Panc1 (cell line): ENCODE data around the gene FOSL2. TPM values are rescaled to one million over a fixed set of nuclear protein-coding genes. Genes with fewer than 3 reads are reported as not detected.

Experiments used
- ATAC-seq: fragments of 200-7000 bp; cut with Tn5 transposase; 2 replicates; pipeline ENCODE4 v1.9.1; 2020; ENCODE audit warnings: mild to moderate bottlenecking, moderate library complexity
- BruUV-seq: library from RNA; stranded (reverse); fragments of 400-500 nt; replicated peaks from 2 replicates; lab custom pipeline; 2021; lab: Mats Ljungman, UMichigan
- CTCF ChIA-PET: fragments of 300-600 bp; sonication (Branson Sonifier 250); formaldehyde crosslinking; loops from one replicate; lab custom pipeline; 2022; ENCODE audit warnings: antibody characterized with exemption; lab: Charles Lee
- POLR2A ChIA-PET: fragments of 300-600 bp; sonication (Branson Sonifier 250); formaldehyde crosslinking; loops from one replicate; lab custom pipeline; 2022; ENCODE audit warnings: antibody characterized with exemption; lab: Charles Lee
- DNase-seq: peaks from one replicate; pipeline ENCODE4 v3.0.0-alpha.2; 2010; ENCODE audit warnings: low read depth, low spot score
- H3K27ac ChIP-seq: 2 replicates; pipeline ENCODE4 v1.5.1; 2011; ENCODE audit warnings: mild to moderate bottlenecking, low read length, inconsistent platforms
- H3K27me3 ChIP-seq: fragments of 200-500 bp; sonication (Bioruptor generic); 2 replicates; pipeline ENCODE4 v1.6.0; 2014; ENCODE audit warnings: low read length, inconsistent platforms; ENCODE audit not compliant: control insufficient read depth, insufficient read depth
- H3K36me3 ChIP-seq: fragments of 200-500 bp; sonication (Bioruptor generic); 2 replicates; pipeline ENCODE4 v1.5.1; 2014; ENCODE audit warnings: inconsistent platforms, mild to moderate bottlenecking, low read length, moderate library complexity; ENCODE audit not compliant: control insufficient read depth, insufficient read depth
- H3K4me1 ChIP-seq: 2 replicates; pipeline ENCODE4 v1.5.1; 2011; ENCODE audit warnings: inconsistent platforms, mild to moderate bottlenecking, low read length, moderate library complexity; ENCODE audit not compliant: control insufficient read depth, insufficient read depth
- H3K4me3 ChIP-seq, 2 experiments: 2 replicates each; pipeline ENCODE4 v1.5.1; 2011 to 2012; ENCODE audit warnings: low read depth in 2 of 2, low read length in 2 of 2, mild to moderate bottlenecking in 2 of 2, inconsistent platforms in 1 of 2, moderate library complexity in 1 of 2
- H3K9me3 ChIP-seq: fragments of 200-500 bp; sonication (Bioruptor generic); 2 replicates; pipeline ENCODE4 v1.5.1; 2014; ENCODE audit warnings: low read depth, mild to moderate bottlenecking, inconsistent platforms, low read length, moderate library complexity; ENCODE audit not compliant: control insufficient read depth, insufficient read depth
- CTCF ChIP-seq: fragments of 450-650 bp; IDR thresholded peaks from 2 replicates; pipeline ENCODE4 v1.5.1; 2017; ENCODE audit warnings: mild to moderate bottlenecking
- POLR2AphosphoS5 ChIP-seq: IDR thresholded peaks from 2 replicates; pipeline ENCODE4 v1.6.1; 2012; ENCODE audit warnings: mild to moderate bottlenecking, low read depth, low read length, moderate library complexity
- REST ChIP-seq, 2 experiments: IDR thresholded peaks; 2 replicates each; pipeline ENCODE4 v1.6.1; 2011 to 2012; ENCODE audit warnings: low read depth in 2 of 2, control low read depth in 1 of 2, low read length in 1 of 2, mild to moderate bottlenecking in 1 of 2, moderate library complexity in 1 of 2; ENCODE audit not compliant: insufficient read depth in 1 of 2
- SIN3A ChIP-seq: IDR thresholded peaks from 2 replicates; pipeline ENCODE4 v1.6.1; 2012; ENCODE audit warnings: low read depth, mild to moderate bottlenecking, low read length, moderate library complexity, borderline replicate concordance; ENCODE audit not compliant: insufficient read depth
- TCF7L2 ChIP-seq: IDR thresholded peaks from 2 replicates; pipeline ENCODE4 v1.6.1; 2011; ENCODE audit warnings: mild to moderate bottlenecking, low read depth, low read length, inconsistent platforms
- in situ Hi-C: cut with HindIII; loops from 2 replicates; pipeline ENCODE4 v1.10.0; 2016; ENCODE audit warnings: low sequenced_read_pairs, low pct_unique_long_range_greater_than_20kb
- intact Hi-C: fragments of 100-400 bp; cut with micrococcal nuclease; formaldehyde crosslinking; loops from one replicate; pipeline ENCODE4 v1.10.0; 2022; ENCODE audit not compliant: unreplicated experiment
- total RNA-seq: library from RNA; stranded (reverse); gene quantifications from one replicate; pipeline ENCODE4 v1.2.1, GENCODE V29; 2021; ENCODE audit not compliant: unreplicated experiment

FOSL2 gene
- total RNA-seq, 1 experiment from 2014 or later: 29.0 TPM

GRCh38 chr2:28380219-28380618, 12.4 kb upstream of the FOSL2 start:
- Histone ChIP-seq H3K4me1 (no peaks in the 10 kb centered on the region), H3K9me3 (no peaks in the 10 kb centered on the region), H3K27ac (no peak overlapping the region), H3K27me3 (no peaks in the 10 kb centered on the region), H3K36me3 (no peaks in the 10 kb centered on the region), H3K4me3 (no peak overlapping the region)
- ATAC-seq: no peak
- in situ Hi-C loops (no loop called here), intact Hi-C loops (no loop called here)
- ChIA-PET POLR2A (interaction anchor here (0.7 kb wide), 1 partner anchor 88 kb away, joined by 11 read pairs; no protein-coding TSS in a partner anchor), CTCF (no interaction called here)
- no peak for TF ChIP-seq POLR2AphosphoS5
- no peak for TF ChIP-seq REST (IDR thresholded peaks at IDR 0.05; ENCODE audit: insufficient read depth in 1 of 2, low read depth in 2 of 2, low read length in 1 of 2)
- no peak for TF ChIP-seq TCF7L2
- TF ChIP-seq CTCF: no peak
- TF ChIP-seq SIN3A: no peak
- no TSS peak for BruUV-seq
- DNase-seq: no peak

- ATAC-seq (no peak), DNase-seq (no peak)
- intact Hi-C loops (no loop called here), in situ Hi-C loops (no loop called here)
- Histone ChIP-seq H3K9me3 (no peaks in the 10 kb centered on the region), H3K4me3 (no peak overlapping the region), H3K27me3 (no peaks in the 10 kb centered on the region), H3K27ac (no peak overlapping the region), H3K36me3 (no peaks in the 10 kb centered on the region), H3K4me1 (no peaks in the 10 kb centered on the region)
- TF ChIP-seq CTCF: no peak
- TF ChIP-seq POLR2AphosphoS5: no peak
- no peak for TF ChIP-seq SIN3A
- TF ChIP-seq TCF7L2: no peak
- no peak for TF ChIP-seq REST (IDR thresholded peaks at IDR 0.05; ENCODE audit: insufficient read depth in 1 of 2, low read depth in 2 of 2, low read length in 1 of 2)
- CTCF ChIA-PET: no interaction called here
- POLR2A ChIA-PET: interaction anchor here (0.5 kb wide), 1 partner anchor 498 kb away, joined by 3 read pairs; no protein-coding TSS in a partner anchor
- no TSS peak for BruUV-seq
Measured at GRCh38 chr2:28381225-28382180, 11.2 kb upstream of the FOSL2 start.
